Measurements from ENCODE around the gene MAPK1IP1L.

MAPK1IP1L gene

DNA sequence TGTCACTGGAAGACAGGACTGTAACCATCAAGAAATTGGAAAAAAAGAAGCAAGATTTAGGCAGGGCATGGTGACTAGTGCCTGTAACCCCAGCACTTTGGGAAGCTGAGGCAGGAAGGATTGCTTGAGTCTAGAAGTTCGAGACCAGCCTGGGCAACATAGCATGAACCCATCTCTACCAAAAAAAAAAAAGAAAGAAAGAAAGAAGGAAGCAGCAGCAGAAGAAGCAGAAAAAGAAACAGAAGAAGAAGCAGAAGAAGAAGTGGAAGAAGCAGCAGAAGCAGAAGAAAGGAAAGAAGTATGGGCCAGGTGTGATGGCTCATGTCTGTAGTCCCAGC, 47.1 kb downstream of the MAPK1IP1L start:
- no peak for DNase-seq

DNA sequence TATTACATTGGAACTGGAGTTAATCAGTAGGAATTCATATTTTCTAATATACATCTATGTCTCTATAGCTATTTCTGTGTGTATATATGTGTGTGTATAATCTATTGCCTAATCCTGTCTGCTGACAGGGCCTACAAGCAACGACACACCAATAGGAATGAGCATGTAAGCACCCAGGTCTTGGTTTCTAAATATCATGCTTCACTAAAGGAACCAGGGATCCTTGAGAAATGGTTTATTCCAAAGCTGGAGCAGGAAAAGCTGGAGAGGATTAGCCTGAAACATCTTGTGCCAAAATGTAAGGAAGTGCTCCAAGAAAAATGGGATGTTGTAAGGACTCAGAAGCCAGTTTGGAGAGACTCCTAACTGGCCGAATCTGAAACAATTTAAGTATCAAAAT, 48.3 kb downstream of the MAPK1IP1L start:
- DNase-seq = no peak

DNA sequence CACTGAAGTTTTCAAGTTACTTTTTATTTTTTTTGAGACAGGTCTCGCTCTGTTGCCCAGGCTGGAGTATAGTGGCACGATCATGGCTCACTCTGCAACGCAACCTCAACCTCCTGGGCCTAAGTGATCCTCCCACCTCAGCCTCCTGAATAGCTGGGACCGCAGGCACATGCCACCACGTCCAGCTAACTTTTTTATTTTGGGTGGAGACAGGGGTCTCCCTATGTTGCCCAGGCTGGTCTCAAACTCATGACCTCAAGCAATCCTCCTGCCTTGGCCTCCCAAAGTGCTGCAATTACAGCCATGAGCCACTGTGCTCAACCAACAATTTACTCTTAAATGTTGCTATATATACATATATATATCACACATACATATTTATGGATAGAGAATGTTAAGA, 50.3 kb downstream of the MAPK1IP1L start:
- DNase-seq = no peak

DNA sequence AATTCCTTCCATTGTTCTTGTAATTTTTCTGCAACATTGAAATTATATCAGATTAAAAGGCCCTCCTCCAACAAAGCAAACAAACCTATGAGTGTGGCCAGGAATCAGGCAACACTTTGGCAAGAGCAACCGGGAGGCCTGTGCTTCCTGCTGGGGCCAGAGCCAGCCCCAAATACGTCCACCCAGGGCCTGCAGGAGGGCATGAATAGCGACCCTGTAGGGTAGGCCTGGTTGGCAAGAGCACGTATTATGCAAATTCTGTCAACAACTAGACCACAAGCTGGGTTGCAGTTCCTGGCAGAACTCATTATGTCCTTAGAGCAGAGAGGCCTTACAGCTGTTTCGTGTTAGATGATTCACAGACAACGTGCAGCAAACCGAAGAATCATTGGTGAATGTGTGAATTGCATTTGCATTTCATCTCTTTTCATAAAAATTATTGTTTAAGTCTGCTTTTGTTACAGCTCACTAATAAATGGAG, 50.7 kb downstream of the MAPK1IP1L start:
- peak; percentile 44 for DNase-seq

DNA sequence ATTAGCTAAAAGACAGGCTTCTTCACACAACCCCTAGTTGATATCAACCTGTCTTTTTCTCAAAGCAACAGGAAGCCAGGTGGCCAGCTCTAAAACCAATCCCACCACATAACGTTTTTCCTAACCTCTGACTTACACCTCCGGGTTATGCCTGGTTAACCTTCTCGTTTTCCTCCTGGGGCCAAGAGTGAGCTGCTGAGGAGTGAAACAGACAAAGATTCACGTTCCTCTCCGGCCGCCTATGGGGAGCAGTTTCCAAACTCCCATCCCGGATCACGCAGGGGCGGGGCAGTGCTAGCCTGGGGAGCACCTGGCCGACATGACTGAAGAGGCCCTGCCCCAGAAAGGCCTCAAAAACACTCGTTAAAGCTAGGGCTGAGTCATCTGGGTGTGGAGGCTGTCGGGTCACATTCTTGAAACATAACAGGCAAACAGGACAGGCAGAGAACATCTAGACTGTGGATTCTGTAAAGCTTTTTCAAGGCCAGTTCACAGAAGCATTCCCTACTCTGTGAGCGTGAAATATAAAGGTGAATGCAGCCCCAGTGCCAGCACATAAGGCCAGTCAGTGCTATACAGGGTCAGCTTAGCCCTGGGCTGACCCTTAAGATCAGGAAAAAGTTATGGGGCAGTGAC, 51.7 kb downstream of the MAPK1IP1L start:
- peak; percentile 76 for DNase-seq

DNA sequence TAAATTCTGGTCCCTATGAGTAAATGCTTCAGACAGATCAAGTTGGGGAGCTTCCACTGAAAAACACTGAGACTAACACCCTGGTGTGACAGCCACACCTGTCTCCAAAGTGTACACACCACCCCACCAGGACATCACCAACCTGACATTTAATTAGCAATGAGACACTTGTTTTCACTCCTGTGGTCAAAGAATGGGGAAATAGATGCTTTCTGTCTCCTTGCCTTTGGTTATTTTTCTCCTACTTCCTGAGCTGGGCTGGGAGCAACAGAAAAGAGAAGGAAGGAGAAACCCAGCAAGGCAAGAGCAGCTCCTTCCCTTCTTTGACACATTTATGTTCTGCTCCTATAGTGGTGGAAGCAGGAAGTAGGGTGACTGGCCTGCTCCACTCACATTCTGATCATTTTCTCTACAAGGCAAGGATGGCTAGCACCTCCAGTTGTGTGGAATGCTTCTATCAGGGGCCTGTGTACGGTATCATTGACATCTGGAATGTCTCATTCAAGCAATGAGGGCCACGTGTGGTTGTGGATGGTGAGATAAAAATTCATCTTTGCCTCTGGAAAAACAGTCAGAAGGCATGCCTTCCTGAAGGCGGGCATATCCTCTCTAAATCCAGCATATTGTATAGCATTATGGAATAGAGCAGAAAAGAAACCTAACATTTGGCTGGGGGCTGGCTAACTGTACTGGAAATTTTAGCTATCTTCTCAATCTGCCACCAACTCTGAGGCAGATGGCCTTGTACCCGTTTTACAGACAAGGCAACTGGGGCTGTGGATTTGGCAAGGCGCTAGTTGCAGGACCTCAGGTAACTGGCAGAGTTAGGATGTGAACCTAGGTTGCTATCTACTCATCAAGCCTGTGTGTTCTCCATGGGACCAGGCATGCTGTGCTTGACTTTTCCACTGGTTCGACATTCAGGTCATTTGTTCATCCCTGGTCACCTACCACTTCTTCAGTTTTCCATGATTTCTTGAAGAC, 52.8 kb downstream of the MAPK1IP1L start:
- no peak for DNase-seq

DNA sequence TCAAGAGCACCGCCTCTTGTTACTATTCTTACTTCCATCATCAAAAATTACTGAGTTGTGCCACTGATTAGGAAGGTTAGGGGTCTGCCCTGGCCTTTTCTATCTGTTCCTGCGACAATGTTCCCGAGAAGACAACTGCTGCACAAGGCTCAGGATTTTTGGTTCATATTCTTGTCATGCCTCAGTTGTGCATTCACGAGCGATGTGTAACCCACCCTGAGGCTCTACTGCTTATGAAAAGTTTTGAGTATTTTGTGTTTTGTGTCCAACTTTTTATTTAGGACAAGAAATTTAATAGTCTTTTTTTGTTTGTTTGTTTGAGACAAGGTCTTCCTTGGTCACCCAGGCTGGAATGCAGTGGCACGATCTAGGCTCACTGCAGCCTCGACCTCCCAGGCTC, 54.5 kb downstream of the MAPK1IP1L start:
- no peak for DNase-seq

DNA sequence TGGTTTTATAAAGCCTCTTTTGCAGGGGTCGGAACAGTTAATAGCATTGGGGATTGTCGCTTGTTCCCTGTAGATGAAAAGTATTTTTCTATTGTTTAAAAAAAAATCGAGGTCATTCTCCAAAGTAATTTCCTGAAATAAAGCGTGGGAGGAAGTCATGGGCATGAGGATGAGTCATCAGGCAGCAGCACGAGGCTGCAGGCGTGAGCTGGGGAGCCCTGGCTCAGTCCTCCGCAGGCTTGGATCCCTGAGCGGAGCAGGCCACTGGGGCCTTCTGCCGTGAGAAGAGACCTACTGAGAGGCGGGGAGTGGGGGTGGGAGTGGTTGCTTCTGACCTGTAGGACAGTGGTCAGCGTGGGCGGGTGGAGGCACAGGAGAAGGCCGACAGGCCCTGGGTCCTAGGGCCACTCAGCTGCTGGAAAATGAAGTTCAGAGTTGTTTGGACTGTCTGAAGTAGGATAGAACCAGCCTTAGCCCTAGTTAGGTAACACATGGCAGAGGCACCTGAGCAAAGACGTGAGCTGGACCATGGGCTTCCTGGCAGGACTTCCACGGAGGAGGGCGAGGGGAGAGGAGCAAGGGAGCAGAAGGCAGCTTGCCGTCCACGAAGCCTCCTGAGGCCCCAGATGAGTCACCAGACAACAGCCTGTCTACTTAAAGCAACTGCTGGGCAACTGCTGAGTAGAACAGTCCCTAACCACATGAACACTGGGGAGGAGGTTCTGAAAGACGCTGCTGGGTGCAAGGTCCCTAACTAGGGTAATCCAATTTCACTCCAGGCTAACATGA, 56.5 kb downstream of the MAPK1IP1L start:
- peak; percentile 71 for DNase-seq

DNA sequence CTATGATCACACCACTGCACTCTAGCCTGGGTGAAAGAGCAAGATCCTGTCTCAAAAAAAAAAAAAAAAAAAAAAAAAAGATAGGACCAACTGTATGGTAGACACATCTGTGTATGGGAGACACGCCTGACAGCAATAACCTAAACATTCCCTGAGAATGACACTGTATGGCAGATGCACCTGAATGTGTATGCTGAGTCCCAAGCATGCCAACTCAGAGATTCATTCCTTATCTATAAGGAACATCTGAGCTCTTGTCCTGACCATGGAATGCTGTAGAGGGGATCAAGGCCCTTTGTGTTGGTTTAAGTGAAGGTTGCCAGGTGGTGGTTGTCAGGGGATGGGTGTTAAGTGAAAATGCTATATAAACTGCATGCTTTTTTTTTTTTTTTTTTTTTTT, 58.4 kb downstream of the MAPK1IP1L start:
- no peak for DNase-seq

DNA sequence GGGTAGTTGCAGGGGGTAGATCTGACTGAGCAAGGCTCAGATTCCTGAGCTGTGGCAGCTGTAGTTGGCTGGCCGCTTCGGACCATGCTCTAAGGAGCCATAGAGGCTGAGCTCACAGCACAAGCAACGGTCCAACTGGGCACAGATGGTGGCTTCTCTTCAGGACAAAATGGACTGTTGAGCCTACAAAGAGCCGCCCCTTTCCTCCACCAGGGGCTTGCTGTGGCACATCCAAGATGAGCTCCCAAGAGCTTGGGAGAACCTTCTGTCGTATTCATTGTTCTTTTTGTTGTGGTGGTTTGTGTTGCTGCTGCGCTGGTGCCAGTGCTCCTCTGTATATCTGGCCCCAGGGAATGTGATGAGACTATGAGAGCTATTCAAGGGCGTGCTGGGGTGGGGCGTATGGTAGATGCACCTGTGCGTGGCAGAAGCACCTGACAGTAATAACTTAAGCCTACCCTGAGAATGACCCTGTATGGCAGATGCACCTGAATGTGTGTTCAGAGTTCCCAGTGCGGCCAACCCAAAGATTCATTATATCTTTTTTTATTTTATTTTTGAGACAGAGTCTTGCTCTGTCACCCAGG, 59.8 kb downstream of the MAPK1IP1L start:
- DNase-seq = no peak

DNA sequence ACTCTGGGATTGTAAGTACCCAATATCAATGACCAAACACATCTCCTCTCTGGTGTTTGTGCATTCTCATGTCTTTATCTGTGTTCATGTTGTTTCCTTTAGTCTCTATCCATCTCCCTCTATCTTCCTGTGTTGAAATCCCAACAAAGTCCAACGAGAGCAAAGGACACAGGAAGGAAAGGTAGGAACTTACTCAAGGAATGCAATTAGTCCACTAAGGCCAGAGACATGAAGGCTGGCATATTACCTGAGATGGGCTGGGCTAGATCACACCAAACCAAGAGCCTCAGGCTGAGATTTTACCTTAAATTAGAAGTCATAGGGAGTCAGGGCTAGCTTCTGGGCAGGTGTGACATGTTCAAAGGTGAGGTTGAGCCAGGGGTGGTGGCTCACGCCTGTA, 63.3 kb downstream of the MAPK1IP1L start:
- DNase-seq = no peak

DNA sequence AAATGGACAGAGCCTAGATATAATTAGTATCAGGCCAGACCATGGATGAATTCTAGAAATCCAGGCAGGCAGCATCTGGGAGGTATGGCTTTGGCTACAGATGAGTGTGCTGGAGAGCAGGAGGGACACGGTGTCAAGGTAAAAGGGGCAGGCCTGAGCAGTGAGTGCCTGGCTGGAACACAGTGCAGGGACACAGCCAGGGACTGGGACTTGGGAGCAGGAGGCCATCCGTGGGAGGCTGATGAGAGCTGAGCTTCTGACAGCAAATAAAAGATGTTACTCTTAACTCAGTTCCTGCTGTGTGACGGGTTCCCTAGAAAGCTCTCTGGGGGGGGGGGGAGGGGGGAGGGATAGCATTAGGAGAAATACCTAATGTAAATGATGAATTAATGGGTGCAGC, 64.0 kb downstream of the MAPK1IP1L start:
- DNase-seq = no peak

DNA sequence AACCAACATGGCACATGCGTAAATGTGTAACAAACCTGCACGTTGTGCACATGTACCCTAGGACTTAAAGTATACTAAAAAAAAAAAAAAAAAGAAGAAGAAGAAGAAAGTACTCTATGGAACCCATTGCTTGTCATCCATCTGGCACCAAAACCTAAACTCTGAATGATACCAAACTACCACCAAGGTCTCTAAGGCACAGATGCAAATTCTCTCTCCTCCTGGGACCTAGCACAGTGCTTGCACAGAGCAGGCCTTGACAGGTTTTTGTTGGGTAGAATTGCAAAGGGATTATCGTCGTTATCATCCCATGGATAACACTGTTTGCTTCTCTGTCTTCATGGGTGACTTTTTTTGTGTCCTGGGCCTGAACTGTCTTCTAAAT, 64.4 kb downstream of the MAPK1IP1L start:
- DNase-seq = no peak

DNA sequence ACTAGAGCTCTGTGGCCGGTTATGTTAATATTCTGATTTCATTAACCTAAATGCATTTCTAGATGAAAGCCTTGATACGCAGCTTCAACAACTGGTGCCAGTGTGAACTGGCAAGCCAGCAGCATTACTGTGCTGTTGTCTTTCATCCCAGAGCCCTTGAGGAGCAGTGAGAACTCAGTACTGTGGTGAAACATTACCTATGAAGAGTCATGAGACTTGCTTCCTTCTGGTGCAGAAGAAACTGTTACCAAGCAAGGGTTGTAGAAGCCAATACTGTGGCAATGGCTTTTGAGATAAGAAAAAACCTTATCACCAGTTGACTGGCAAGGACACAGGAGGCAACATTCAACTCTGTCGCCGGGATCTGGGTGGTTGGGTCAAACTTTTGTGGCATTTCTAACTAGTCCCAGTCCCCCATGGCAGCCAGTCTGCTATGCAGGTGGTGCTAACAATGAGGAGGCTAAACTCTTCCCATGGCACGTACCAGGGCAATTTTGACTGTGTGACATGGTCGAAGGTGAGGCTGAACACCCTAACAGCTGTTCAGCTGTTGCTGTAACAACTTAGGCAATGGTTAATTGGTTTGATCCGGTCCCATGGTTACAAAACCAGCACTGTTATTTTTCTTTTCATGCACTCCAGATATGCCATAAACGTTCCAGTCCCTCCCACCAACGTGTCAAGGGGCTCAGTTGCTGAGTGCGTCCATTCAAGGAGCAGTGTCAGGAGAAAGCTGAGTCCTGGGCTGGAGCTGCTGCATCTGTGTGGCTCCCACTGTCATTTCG, 65.0 kb downstream of the MAPK1IP1L start:
- no peak for DNase-seq

DNA sequence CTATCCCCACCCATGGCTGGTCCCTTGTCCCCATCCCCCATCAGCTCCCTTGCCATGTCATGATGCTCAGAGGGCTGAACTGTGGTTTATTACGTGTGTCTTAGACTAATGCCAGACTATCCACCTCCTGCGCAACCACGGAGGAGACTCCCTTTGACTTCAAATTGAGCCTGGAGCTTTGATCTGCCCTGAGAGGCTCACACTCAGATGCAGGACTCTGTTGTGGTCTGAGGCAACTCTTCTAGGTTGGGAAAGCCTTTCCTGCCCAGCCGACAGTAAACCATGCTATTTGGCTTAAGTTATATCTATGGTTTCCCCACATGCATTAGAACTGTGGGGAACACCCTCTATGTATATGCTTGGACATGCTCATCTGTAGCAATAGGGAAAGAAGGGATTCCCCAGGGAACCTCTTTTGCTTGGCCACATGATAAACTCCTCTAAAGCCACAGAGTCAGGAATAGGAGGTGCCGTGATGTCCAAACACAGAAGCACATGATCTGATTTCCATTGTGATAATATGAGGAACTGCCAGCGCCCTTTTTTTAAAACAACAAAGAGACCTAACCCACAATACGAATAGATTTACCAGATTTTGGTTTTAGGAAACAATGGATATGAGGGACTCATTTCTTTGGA, 66.5 kb downstream of the MAPK1IP1L start:
- DNase-seq = no peak

DNA sequence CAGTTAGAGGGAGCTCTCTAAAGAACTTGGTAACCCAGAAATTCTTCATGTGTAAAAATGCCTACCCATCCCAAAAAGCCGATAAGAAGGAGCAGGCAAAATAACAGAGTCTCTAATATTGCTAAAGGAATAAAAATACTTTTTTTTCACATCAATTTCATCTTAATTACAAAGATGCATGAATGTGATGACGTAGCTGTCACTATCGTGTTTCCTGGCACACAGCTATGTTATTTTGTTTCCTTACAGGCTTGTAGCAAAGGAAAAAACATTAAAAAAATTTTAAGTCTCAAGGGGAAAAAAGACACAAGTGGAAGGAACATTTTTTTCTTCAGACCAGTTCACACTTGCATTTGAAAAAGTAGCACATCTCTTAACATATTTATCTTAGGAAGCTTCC, 67.3 kb downstream of the MAPK1IP1L start:
- no peak for DNase-seq

All from kidney glomerular epithelial cell (primary cell).